HepG2 (cell line): ENCODE results near the gene RABGAP1L. TPM values are rescaled to one million over a fixed set of nuclear protein-coding genes. Genes with fewer than 3 reads are reported as not detected.
A peak's percentile ranks its signal among the peaks of the same experiment; 100 is the strongest.

Experiments used
- ATF4 ChIP-seq, 2 experiments: fragments of 450-650 bp in 1 of 2; sonication (generic) in 1 of 2; formaldehyde crosslinking; IDR thresholded peaks; 2 replicates each; pipeline versions ENCODE4 v1.5.0 to v1.8.0; 2020 to 2022; ENCODE audit warnings: mild to moderate bottlenecking in 1 of 2, missing genetic modification reagents in 1 of 2
- DDIT3 ChIP-seq: sonication (generic); formaldehyde crosslinking; IDR thresholded peaks from 2 replicates; pipeline ENCODE4 v1.4.0; 2020; ENCODE audit warnings: mild to moderate bottlenecking, missing genetic modification reagents
- DZIP1 ChIP-seq: sonication (generic); formaldehyde crosslinking; IDR thresholded peaks from 2 replicates; pipeline ENCODE4 v1.5.0; 2020; ENCODE audit warnings: mild to moderate bottlenecking, missing genetic modification reagents
- ERF ChIP-seq: IDR thresholded peaks from 2 replicates; pipeline ENCODE4 v1.6.1; 2018; ENCODE audit warnings: missing biosample characterization, missing genetic modification reagents
- GATAD2A ChIP-seq: IDR thresholded peaks from 2 replicates; pipeline ENCODE4 v1.6.1; 2016
- GLI4 ChIP-seq: sonication (generic); formaldehyde crosslinking; IDR thresholded peaks from 2 replicates; pipeline ENCODE4 v1.5.1; 2020; ENCODE audit warnings: missing genetic modification reagents, mild to moderate bottlenecking, moderate library complexity, borderline replicate concordance
- ISX ChIP-seq: sonication (generic); formaldehyde crosslinking; conservative IDR thresholded peaks from 2 replicates; pipeline ENCODE4 v1.5.0; 2020; ENCODE audit warnings: missing genetic modification reagents
- JDP2 ChIP-seq: sonication (generic); formaldehyde crosslinking; IDR thresholded peaks from 2 replicates; pipeline ENCODE4 v1.8.1; 2022; ENCODE audit warnings: missing genetic modification reagents, borderline replicate concordance
- MAF1 ChIP-seq: sonication (generic); formaldehyde crosslinking; IDR thresholded peaks from 2 replicates; pipeline ENCODE4 v1.5.0; 2020; ENCODE audit warnings: missing genetic modification reagents, borderline replicate concordance
- PCBP2 ChIP-seq: fragments of 200-400 bp; formaldehyde crosslinking; optimal IDR thresholded peaks from 2 replicates; pipeline ENCODE3; 2018; ENCODE audit warnings: low read length, low read depth; ENCODE audit not compliant: poor library complexity, severe bottlenecking
- RFX1 ChIP-seq: fragments of 450-650 bp; IDR thresholded peaks from 2 replicates; pipeline ENCODE4 v1.6.1; 2017
- SMAD9 ChIP-seq: sonication (generic); formaldehyde crosslinking; IDR thresholded peaks from 2 replicates; pipeline ENCODE4 v1.5.1; 2020; ENCODE audit warnings: mild to moderate bottlenecking, missing genetic modification reagents
- SRSF1 ChIP-seq: fragments of 200-400 bp; formaldehyde crosslinking; optimal IDR thresholded peaks from 2 replicates; pipeline ENCODE3; 2017; ENCODE audit warnings: mild to moderate bottlenecking, low read depth, low read length, moderate library complexity
- STAT6 ChIP-seq: sonication (generic); formaldehyde crosslinking; IDR thresholded peaks from 2 replicates; pipeline ENCODE4 v1.4.0; 2020; ENCODE audit warnings: missing genetic modification reagents, mild to moderate bottlenecking, borderline replicate concordance
- SYNCRIP ChIP-seq: fragments of 200-400 bp; formaldehyde crosslinking; IDR thresholded peaks from 2 replicates; pipeline ENCODE4 v1.6.1; 2018; ENCODE audit warnings: mild to moderate bottlenecking, low read depth, low read length; ENCODE audit not compliant: insufficient read depth
- TBX3 ChIP-seq: fragments of 450-650 bp; IDR thresholded peaks from 2 replicates; pipeline ENCODE4 v1.6.1; 2017; ENCODE audit warnings: antibody characterized with exemption, mild to moderate bottlenecking, inconsistent platforms, borderline replicate concordance
- TOPORS ChIP-seq: sonication (generic); formaldehyde crosslinking; IDR thresholded peaks from 2 replicates; pipeline ENCODE4 v1.8.0; 2023; ENCODE audit warnings: mild to moderate bottlenecking, missing genetic modification reagents
- YEATS4 ChIP-seq: sonication (generic); formaldehyde crosslinking; IDR thresholded peaks from 2 replicates; pipeline ENCODE4 v1.4.0; 2020; ENCODE audit warnings: missing genetic modification reagents, borderline replicate concordance
- ZBTB42 ChIP-seq: sonication (generic); formaldehyde crosslinking; IDR thresholded peaks from 2 replicates; pipeline ENCODE4 v1.5.0; 2020; ENCODE audit warnings: mild to moderate bottlenecking, missing genetic modification reagents
- ZBTB7B ChIP-seq: sonication (generic); formaldehyde crosslinking; IDR thresholded peaks from 2 replicates; pipeline ENCODE4 v1.4.0; 2020; ENCODE audit warnings: missing genetic modification reagents
- ZNF256 ChIP-seq: sonication (generic); formaldehyde crosslinking; conservative IDR thresholded peaks from 2 replicates; pipeline ENCODE4 v1.4.0; 2020; ENCODE audit warnings: missing genetic modification reagents
- ZNF335 ChIP-seq: sonication (generic); formaldehyde crosslinking; IDR thresholded peaks from 2 replicates; pipeline ENCODE4 v1.4.0; 2020; ENCODE audit warnings: missing genetic modification reagents
- ZNF33A ChIP-seq: sonication (generic); formaldehyde crosslinking; IDR thresholded peaks from 2 replicates; pipeline ENCODE4 v1.5.1; 2020; ENCODE audit warnings: missing genetic modification reagents, mild to moderate bottlenecking, moderate library complexity, borderline replicate concordance
- ZNF460 ChIP-seq: sonication (generic); formaldehyde crosslinking; IDR thresholded peaks from 2 replicates; pipeline ENCODE4 v1.5.1; 2020; ENCODE audit warnings: missing genetic modification reagents, mild to moderate bottlenecking, borderline replicate concordance
- polyA plus RNA-seq, 8 experiments: library from polyadenylated mRNA; depleted of rRNA in 3 of 8; stranded (reverse) in 7 of 8; unstranded in 1 of 8; fragments of >200 nt; fragmentation: Illumina TruSeq in 4 of 8; extraction: Trizol in 4 of 8; gene quantifications; 2 replicates each; pipeline versions ENCODE4 v1.2.1 to v1.2.3, GENCODE V29; 2011 to 2016; ENCODE audit warnings: low read depth in 4 of 8, missing spikeins in 1 of 8, mixed read lengths in 1 of 8; ENCODE audit not compliant: insufficient read depth in 1 of 8
- total RNA-seq, 5 experiments: library from RNA; depleted of rRNA; stranded (reverse); fragments of >200 nt; fragmentation: Illumina TruSeq; extraction: Trizol; gene quantifications; 2 replicates each; pipeline ENCODE4 v1.2.3, GENCODE V29; 2016; ENCODE audit warnings: low read depth in 1 of 5

Gene RABGAP1L
- total and polyA plus RNA-seq, 2 of the 13 experiments (the other 11 are each of a cell fraction or from before 2014, with no cell fraction given) = 7.9 to 22.6 TPM

- TF ChIP-seq SMAD9 (CRISPR knock-in tag) (no peak), ZNF33A (CRISPR knock-in tag) (no peak), YEATS4 (CRISPR knock-in tag) (peak; percentile 73; the same call in 1 of the 2 replicates), ATF4 (CRISPR knock-in tag; IDR thresholded peaks at IDR 0.05) (no peak), TOPORS (CRISPR knock-in tag) (no peak), ZBTB7B (CRISPR knock-in tag) (no peak), ZBTB42 (CRISPR knock-in tag) (no peak), RFX1 (no peak), ZNF460 (no peak; the same call in 1 of the 2 replicates), GATAD2A (CRISPR knock-in tag) (peak; percentile 36; the same call in 1 of the 2 replicates), TBX3 (0 out of 2 replicates have a peak, but pooled peaks have one; percentile 14), JDP2 (CRISPR knock-in tag) (no peak; the same call in 1 of the 2 replicates), DZIP1 (CRISPR knock-in tag) (no peak), MAF1 (CRISPR knock-in tag) (no peak), SRSF1 (no peak), ZNF256 (CRISPR knock-in tag) (no peak), ISX (CRISPR knock-in tag) (no peak), SYNCRIP (no peak), PCBP2 (no peak), ZNF335 (CRISPR knock-in tag) (no peak), GLI4 (CRISPR knock-in tag) (no peak), DDIT3 (no peak), ERF (CRISPR knock-in tag) (no peak; the same call in 1 of the 2 replicates), STAT6 (CRISPR knock-in tag) (no peak)
These were observed at the start of gene RABGAP1L (continued) for GRCh38 chr1:174159252-174160108.
